HG02840 (cell line): ENCODE data around the gene STK11.

Source experiments
- ATAC-seq: cut with Tn5 transposase; IDR thresholded peaks from one replicate; pipeline ENCODE4 v1.9.1; 2021; ENCODE audit warnings: mild to moderate bottlenecking, moderate library complexity, moderate number of reproducible peaks; ENCODE audit not compliant: unreplicated experiment, low FRiP score

The STK11 gene, protein sequence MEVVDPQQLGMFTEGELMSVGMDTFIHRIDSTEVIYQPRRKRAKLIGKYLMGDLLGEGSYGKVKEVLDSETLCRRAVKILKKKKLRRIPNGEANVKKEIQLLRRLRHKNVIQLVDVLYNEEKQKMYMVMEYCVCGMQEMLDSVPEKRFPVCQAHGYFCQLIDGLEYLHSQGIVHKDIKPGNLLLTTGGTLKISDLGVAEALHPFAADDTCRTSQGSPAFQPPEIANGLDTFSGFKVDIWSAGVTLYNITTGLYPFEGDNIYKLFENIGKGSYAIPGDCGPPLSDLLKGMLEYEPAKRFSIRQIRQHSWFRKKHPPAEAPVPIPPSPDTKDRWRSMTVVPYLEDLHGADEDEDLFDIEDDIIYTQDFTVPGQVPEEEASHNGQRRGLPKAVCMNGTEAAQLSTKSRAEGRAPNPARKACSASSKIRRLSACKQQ

DNA sequence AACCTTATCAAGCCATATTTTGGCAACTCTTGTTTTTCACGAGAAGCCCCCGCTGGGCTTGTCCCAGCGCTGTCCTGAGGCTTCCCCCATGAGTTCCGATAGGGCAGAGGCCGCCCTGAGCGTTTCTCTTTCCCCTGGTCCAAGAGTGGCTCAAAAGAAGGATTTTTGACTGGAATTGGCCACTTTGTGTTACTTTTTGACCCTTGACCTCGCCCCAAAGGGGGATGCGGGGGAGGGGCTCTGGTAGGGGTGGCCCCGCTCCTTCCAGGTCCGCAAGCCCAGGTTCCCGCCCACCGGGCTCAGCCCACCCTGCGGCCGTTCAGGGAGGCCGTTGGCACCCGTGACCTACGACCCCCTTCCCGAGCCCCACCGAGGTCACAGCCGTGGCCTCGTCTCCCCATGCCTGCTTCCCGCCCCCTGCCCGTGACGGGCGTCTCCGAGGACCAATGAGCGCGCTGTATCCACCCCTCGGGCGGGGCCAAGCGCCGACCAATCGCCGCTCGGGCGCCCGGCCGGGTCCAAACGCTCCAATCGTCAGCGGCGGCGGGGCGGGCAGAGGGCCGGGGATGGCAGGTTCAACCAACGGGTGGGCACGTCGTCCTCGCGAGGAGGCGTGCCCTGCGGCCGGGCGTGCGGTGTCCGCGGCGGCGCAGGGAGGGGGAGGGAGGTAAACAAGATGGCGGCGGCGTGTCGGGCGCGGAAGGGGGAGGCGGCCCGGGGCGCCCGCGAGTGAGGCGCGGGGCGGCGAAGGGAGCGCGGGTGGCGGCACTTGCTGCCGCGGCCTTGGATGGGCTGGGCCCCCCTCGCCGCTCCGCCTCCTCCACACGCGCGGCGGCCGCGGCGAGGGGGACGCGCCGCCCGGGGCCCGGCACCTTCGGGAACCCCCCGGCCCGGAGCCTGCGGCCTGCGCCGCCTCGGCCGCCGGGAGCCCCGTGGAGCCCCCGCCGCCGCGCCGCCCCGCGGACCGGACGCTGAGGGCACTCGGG lies at the start of gene STK11:
Gene STK11 (plus strand): TSS at position 665 of the 986 bp plus-strand sequence. CDS start 1,136 bp downstream, outside the sequence.
- peak; percentile 77 for ATAC-seq

DNA sequence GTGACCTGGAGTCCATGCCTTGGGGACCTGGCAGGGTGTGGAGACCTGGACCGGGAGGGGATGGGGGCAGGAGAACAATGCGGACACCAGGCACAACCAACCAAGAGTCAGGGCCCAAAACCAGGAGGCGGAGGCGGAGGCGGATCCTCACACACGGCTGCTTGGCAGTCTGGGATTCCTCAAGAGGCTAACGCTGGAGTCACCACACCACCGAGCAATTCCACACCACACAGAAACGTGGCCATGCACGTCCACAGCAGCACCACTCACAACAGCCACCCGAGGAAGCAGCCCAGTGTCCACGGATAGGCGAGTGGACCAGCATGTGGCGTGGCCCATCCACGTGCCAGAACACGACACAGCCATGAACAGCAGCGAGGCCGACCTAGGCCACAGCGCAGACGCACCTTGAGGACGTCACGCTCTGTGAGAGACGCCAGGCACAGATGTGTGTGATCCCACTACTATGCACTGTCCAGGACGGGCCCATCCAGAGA lies 49.2 kb upstream of the STK11 start:
- no peak for ATAC-seq

DNA sequence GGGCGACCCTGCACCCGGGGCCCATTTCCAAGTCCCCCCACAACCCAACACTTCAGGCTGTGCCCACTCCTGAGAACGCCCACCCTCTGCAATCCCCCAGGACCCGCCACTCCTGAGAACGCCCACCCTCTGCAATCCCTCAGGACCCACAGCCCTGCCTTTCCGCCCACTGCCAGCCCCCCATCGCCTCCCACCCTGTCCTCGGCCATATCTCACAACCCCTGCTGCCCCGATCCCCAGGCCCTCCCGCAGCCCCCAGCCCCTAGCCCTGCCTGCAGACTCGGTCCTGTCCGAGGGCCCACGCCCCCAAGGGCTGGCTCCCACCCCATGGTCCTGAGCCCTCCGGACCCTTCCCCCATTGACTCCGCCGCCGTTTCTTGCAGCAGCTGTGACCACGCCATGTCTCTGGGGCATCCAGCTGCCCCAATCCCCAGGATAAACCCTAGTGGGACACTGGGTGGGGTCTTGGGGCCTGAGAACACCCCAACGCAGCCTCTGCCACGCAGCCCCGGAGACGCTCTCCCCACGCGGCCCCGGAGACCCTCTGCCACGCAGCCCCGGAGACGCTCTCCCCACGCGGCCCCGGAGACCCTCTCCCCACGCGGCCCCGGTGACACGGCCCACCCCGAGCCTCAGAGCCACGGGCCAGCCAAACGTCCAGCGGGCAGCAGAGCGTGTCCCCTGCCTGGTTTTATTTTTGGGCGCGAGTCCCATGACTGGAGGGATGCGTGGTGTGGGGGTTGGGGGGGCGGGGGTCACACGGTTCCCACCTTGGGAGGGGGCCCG lies 48.6 kb upstream of the STK11 start:
- no peak for ATAC-seq

DNA sequence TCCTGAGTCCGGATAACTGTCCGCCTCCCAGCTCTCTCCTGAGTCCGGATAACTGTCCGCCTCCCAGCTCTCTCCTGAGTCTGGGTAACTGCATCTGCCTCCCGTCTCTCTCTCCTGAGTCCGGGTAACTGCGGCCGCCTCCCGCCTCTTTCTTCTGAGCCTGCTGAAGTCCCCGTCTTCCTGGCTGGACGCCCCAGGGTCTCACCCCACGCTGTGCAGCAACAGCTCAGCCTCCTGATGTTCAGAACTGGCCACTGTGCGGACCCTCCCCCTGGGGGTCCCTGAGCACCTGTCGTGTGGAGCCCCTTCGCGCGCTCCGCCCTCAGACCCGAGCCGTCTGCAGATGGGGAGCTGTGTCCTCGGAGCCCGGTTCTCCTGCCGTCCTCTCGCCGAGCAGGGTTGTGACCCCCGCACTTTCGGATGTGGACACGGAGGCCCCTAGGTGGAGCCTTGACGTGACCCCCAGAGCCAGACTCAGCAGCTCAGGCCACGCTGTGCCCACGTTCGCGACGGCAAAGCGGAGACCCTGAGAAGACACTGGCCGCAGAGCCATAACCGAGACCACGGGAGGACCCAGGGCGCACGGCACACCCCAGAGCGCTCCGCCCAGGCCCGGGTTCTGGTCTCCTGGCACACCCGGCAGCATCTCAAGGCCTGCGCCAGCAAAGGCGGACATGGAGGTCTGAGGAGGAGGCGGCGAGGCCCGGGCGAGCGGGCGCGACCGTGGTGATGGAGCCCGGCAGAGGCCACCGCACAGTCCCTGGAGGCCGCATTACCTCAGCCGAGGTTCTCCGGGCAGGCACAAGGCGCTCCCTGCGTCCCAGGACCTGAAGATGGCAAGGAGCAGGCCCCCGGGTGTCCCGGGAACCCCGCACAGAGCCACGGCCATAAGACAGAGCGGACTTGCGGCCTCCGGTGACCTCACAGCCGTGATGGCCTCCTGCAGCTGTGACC lies 47.4 kb upstream of the STK11 start:
- ATAC-seq = no peak

DNA sequence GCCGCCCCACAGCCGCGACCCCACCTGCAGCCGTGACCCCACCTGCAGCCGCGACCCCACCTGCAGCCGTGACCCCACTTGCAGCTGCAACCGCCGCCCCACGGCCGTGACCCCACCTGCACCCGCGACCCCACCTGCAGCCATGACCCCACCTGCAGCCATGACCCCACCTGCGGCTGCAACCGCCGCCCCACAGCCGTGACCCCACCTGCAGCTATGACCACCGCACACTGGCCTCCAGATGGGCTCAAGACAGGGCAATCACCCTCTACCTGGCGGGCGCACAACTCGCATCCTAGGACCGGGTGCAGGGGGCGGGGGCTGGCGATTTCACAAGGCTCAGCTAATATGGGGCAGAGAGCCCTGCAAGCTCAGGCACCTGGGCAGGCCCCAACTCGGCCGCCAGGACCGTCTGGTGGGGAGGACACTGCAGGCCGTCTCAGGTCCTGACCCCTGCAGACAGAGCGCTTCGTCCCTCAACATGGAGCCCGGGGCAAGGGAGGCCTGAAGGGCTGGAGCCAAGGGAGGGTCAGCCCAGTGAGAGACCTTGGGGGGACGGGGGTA lies 46.6 kb upstream of the STK11 start:
- no peak for ATAC-seq

DNA sequence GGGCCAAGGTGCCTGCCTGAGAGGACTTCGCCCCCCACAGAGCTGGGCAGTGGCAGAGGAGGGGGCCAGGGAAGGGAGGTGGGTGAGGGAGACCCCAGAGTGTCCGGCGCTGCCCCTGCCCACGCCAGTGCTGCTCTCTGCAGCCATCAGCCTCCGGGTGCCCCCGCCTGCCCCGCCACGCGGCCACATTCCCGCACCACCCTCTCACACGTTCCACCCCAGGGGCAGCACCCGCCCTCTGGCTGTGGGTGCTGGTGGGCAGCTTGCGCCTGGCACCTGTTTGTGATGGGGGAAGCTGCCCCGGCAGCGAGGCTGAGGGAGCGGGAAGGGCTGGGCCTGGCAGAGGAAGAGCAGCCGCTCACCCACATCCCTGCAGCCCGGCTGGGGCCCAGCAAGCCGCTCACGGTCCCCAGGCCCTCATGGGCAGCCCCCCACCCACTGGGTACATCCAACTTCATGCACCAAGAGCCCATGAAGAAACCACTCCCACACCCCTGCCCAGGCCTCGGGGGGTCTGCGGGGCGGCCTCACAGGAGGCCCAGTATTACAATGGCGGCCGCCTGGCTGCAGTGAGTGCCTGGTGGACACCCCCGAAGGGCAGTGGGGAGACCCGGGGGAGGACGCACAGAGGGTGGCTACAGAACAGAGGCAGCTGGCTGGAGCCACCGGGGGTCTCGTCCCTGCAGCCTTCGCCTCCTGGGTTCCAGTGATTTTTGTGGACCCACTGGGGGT lies 45.5 kb upstream of the STK11 start:
- no peak for ATAC-seq

DNA sequence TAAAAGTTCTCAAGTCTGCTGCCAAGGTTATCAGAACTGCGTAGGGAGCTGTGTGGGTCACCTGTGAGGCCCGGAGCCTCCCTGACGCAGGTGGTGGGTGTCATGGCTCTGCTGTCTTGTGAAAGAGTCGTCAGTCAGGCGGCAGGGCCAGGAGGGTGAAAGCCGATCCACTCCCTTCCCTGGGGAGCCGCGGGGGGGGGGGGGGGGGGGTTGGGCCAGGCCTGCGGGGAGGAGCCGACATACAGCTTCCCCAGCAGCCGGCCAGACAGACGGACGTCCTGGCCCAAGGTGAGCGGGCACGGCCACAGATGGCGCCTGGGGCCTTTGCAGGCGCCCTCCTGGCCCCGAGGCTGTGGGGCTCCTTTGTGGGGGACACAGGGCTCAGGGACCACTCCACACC lies 43.9 kb upstream of the STK11 start:
- ATAC-seq = no peak

DNA sequence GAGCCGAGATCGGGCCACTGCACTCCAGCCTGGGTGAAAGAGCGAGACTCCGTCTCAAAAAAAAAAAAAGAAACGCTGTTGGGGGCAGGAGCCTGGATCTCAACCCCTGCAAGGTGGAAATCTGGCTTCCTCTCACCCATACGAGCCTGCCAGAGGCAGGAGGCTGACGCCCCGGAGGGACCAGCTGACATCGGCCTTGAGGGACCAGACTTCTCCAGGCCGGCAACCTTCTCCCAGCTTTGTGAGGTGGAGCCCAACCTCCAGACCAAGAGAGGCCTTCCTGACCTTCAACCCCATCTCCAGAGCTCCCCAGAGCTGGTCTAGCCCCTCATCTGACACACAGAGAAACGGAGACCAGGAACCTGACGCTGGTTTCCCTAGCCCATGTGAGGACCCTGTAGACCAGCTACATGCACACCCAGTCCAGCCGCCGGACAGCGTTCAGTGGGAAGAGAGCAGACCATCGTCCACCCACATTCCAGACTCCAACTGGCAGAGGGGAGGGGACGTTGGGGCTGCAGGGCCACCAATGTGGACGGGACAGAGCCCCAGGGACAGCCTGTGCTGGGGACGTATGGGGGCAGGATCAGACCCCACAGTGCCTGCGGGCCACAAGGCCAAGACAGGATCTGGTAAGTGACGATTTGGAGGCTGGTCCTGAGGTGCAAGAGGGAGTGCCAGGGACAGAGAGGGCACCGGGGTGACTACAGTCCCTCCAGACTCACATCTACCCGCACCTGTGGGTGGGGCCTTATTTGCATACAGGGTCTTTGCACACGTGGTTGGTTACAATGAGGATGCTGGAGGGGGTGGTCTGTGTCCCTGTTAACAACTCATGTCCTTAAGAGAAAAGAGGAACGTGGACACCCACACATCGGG lies 42.9 kb upstream of the STK11 start:
- no peak for ATAC-seq

DNA sequence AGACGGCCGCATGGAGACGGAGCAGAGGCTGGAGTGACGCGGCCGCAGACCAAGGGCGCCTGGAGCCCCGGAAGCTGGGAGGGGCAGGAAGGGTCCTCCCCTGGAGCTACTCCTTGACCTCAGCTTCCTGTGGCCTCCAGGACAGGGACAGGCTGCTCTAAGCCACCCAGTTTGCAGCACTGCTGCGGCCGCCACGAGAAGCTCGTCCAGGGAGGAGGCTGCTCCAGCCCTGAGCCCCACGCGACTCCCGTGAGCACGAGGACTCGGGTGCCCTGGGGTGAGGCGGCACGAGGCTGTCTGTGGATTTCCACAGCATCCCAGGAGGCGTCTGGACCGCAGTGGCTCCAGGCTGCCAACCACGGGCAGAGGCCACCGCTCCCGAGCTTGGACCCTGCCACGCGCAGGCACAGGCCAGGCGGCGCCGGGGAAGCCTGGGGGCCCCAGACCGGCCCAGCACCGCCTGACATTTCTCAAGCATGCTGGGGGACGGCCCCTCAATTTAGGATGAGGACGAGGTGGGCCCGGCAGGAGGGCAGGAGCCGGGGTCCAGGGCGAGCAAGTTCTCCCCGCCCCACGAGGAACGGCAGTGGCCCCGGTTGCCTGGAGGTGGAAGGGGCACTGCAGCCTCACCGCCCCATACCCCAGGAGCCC lies 42.2 kb upstream of the STK11 start:
- no peak for ATAC-seq

DNA sequence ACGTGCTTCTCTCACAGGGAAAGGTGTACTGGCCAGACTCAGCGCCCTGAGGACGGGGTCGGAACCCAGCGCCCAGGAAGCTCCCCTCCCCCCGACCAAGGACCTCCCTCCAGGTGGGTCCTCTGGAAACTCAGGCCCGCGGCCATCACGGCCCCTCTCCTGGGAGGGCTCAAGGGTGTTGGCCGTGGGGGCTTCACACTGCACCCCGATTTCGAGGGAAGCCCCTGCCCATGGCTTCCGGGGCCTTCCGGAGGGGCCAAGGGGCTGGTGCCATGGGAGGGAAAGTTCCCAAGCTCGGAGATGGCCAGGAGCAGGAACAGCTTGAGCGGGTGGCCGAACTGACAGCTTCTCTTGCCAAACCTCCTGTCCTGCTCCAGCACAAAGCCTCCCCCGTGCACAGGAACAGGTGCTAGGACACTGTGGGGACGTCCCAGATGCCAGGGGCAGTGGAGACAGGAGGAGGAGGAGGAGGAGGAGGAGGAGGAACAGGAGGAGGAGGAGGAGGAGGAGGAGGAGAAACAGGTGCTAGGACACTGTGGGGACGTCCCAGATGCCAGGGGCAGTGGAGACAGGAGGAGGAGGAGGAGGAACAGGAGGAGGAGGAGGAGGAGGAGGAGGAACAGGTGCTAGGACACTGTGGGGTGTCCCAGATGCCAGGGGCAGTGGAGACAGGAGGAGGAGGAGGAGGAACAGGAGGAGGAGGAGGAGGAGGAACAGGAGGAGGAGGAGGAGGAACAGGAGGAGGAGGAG lies 41.5 kb upstream of the STK11 start:
- ATAC-seq = no peak

DNA sequence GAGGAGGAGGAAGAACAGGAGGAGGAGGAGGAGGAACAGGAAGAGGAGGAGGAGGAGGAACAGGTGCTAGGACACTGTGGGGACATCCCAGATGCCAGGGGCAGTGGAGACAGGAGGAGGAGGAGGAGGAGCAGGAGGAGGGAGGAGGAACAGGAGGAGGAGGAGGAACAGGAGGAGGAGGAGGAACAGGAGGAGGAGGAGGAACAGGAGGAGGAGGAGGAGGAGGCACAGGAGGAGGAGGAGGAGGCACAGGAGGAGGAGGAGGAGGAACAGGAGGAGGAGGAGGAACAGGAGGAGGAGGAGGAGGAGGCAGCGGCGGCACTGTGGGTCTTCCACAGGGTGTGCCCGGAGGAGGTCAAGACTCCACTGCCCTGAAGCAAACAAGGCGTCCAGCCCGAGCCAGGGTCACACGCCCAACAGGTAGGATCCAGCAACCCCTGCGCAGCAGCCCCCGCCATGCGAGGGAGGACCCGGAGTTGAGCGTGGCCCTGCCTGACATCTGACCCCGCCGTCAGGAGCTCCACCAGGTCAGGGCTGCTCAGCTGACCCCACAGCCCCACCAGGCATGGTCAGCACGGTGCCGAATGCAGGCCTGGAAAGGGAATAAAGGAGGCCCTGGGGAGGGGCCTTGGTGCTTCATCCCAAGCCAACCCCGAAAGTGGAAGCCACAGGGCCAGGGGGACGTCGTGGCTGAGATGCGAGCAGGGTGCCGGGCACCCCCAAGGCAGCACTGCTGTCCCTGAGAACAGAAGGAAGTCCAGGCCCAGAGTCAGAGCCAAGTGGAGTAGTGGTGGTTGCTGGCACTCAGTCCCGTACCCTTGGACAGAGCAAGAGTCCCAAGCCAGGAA lies 40.7 kb upstream of the STK11 start:
- ATAC-seq = no peak

DNA sequence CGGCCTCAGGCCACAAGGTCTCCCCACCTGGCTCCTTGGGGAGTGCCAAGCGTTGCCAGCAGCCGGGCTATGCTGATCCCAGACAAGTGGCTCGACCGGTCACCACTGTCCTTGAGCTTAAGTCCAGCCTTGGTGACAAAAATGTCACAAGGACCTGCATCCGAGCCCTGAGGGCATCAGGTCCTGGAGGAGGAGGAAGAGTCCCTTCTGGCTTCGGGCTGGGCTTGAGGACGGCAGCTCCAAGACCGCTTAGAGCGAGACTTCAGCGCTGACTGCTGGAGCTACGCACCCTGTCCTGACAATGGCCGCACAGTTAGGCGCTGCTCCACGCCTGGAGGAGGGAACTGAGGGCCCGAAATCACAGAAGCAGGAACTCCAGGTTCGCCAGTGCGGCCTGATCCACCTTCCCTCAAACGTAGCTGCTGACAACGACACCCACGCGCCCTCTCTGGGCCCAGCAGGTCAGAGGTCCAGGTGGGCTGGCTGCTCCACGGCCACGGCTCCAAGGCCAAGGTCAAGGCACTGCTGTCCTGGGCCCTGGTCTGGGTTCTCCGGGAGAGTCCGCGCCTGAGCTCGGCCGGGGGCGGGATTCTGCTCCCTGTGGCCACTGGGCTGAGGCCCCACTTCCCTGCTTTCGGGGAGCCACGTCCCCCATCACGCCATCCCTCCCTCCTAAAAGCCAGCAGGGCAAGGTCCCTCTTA lies 38.6 kb upstream of the STK11 start:
- no peak for ATAC-seq

DNA sequence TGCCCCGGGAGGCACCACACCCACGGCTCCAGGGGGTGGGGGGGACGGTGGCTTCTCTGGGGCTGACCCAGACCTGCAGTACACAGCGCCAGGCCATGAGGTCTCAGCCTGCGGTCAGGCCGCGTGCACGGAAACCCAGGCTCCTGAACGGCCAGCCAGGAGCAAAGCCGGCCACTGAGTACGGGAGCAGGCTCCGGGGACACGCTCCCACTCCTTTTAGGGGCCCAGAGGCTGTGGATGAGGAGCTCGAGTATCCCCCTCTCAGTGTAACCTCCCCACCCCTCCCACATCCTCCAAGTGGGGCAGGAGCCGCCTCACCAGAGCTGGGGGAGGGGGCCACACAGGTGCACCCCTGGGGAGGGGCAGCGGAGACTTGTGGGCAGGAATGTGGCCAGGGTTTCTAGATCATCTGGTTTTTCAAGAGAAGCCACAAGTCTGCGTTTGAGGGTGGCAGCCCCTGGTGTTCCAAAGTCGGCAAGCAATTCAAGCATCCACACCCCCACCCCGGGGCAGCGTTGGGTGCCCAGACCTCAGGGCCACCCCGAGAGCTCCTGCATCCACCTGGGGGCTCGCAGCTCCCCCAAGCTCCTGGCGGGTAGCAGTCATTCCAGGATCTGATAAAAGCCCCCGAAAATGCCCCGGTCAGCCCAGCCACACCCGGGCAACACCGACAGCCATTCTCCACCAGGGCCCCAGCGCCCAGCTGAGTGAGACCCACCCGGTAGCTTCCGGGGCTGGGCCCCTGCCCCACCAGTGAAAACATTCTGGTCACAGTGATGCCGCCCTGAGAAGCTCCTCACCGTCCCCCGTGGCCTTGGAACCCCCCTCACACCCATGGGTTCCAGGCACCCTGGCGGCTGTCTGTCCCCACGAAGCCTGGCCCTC lies 37.6 kb upstream of the STK11 start:
- no peak for ATAC-seq
